Measurements from ENCODE around the gene KCTD4. TPM values are rescaled to one million over a fixed set of nuclear protein-coding genes. Genes with fewer than 3 reads are reported as not detected.

KCTD4 gene
- not detected in 2 replicates for total RNA-seq

DNA sequence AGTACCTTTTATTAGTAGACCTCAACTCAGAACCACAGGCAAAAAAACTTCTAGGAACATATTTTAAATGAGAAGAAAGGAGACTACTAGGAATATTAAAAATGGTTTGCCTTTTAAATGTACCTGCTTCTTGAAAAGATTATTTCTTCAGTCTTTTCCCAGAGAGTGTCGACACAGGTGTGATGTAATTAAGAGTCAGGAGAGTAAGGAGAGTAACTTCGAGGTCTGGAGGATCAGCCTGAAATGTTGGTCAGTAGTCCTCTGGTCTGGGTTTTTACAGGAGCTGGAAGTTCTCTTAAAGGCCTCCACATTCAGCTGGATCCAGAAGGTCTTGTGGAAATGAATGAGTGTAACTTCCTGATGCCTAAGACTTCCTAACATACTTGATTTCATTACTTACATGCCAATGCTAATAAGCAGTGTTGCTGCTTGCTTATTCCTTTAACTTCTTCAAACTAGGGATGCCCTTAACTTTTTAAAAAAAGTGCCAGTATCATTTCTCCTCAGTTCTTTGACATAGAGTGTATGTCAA is at the start of gene KCTD4:
TSS of gene KCTD4 (minus strand) at position 345 of the 532 bp plus-strand sequence. CDS start 6,478 bp downstream, outside the sequence.

Other genes starting within 250 kb of the KCTD4 start
- gene NUFIP1, start 211.6 kb downstream of the KCTD4 start, total RNA-seq: 2.6 and 2.7 TPM in 2 replicates
- 9.5 and 23.0 TPM in 2 replicates for gene GPALPP1, start 211.5 kb downstream of the KCTD4 start, total RNA-seq
- gene GTF2F2, start 80.5 kb downstream of the KCTD4 start, total RNA-seq: 23.1 and 32.3 TPM in 2 replicates
- gene TPT1, start 140.1 kb upstream of the KCTD4 start, total RNA-seq: 1,422 and 1,751 TPM in 2 replicates
- 2.0 and 3.0 TPM in 2 replicates for gene SLC25A30, start 217.3 kb upstream of the KCTD4 start, total RNA-seq